SIG-M5 treated with dmso at 0.1 percent for 504 hours (cell line): ENCODE data around the gene PLEKHS1.

Source experiments
- DNase-seq: peaks from one replicate; lab custom pipeline; 2025; ENCODE audit not compliant: unreplicated experiment; lab: John Stamatoyannopoulos, UW

The PLEKHS1 gene

DNA sequence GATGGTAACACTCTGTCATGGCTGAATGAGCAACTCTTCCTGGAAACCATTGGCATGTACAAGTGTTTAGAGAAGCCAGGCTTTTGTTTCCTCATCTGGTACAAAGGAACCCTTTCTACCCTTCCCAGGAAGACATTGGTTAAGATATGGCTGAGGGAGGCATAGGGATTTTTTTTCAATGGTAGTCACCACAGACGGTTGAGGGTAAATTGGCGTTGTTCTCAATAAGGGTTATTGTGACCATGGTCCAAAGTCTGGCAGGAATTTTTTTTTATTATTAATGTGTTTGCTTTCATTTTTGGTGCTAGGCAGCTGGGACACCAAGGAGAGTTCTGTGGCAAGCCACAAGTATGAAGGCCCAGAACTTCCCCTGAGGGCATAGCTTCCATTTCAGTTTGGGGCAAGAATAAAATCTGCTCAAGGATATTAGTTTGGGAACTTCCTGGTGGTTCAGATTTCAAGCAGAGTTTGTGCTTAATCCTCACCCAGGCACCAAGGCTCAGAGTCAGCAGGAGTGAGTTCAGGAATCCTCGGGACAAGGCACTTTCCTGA lies at the start of gene PLEKHS1:
Gene PLEKHS1, plus strand, starts transcription at position 502 of the 552 bp plus-strand sequence. CDS start 3,596 bp downstream, outside the sequence.
- DNase-seq: no peak

DNA sequence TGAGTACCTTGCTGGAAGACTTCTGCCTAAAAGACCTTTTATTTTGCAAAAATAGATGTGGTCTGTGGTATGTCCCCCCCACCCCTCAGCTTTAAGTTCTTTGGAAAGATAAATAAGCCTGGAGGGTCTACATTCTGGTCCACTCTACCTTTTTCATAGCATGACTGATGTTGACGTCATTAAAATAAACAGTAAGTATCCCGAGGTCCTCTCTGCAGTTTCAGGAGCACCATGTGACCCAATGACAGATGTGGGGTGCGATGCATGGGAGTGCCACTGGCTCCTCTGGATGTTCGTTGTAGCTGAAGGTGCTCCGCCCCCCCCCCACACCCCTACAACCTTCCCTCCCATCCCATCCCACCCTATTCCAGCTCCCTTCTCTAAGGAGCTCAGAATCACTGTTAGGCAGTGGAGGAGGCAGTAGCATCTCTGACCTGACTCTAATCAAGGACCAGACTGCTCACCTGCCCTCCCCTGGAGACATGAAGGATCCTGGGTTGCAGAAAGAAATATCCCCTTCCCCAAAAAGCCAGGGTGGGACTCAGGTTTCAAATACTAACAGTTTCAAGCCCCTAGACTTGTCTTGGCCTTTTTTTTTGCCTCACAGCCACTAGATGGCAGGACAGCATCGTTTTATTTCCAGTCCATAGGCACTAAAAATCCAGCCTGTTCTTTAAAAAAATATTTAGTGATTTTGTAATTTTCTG lies 46.7 kb upstream of the PLEKHS1 start:
- peak; percentile 14 for DNase-seq

DNA sequence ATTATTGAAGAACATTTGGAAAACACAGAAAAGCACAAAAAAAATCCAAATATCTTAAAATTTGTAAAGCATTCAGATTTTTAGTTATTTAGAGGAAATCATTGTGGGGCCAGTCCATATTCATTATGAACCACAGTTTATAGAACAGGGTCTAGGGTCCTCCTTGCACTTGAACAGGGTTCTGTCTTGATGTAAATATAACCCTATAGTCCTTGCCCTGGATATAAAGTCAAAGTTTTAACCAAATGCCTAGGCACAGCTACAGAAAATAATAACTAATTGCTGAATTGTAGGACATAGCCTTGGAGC lies 46.2 kb upstream of the PLEKHS1 start:
- no peak for DNase-seq

DNA sequence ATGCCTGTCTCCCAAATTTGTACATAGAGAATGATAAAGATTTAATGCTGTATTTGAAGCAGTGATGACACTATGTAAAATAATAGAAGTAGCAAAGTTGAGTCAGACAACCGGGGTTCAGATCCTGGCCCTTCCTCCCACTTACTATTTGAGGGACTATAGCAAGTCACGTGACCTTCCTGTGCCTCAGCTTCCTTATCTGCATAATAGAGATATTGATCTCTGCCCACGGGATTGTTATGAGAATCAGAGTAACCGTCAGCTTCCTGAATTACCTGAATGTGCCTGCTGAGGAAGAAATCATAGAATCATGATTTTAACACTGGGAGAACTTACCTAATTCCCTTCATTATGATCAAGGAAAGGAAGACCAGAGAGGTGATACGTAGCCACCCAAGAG lies 44.9 kb upstream of the PLEKHS1 start:
- no peak for DNase-seq

DNA sequence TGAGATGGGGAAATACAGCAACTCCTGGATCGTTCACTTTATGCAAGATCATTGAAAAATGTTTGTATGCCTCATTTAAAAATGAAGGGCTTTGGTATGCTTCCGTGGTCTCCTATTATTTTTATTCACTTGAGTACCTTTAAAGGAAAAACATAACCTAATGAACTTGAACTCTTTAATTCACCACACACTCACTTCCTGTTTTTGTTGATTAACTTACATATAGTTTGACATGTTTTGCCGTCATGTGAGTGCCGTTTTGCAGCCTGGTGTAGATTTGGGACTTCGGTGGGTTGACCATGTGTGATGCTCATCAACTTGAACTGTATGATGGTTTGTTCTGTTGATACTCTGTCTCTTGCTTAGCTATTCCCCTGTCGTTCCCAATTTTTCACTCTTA lies 42.8 kb upstream of the PLEKHS1 start:
- no peak for DNase-seq

DNA sequence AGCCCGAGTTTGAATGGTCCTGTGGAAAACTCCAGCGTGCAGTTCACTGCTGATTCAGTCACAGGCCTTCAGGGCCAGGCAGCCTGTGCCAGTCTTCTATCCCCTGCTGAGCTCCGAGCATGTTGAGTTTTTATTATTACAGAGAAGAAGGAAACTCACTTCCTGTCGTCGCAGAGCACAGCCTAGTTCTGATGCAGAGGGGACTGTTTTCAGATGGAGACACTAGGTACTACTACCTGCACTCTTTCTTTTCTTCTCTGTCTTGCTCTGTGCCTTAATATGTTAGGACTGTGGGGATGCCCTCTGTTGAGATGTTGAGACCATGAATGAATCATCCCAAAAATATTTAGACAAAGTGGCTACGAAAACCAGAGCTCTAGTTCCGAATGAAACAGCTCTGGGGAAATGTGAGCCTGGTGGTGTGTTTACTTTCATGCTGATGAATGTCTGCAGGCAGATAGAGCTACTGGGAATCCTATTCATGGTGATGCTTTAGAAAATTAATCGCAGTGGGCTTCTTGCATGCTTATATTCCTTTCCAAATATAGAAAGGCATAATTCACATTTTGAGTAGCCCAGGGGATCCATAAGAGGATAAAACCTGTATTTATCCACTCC lies 42.2 kb upstream of the PLEKHS1 start:
- DNase-seq: no peak

DNA sequence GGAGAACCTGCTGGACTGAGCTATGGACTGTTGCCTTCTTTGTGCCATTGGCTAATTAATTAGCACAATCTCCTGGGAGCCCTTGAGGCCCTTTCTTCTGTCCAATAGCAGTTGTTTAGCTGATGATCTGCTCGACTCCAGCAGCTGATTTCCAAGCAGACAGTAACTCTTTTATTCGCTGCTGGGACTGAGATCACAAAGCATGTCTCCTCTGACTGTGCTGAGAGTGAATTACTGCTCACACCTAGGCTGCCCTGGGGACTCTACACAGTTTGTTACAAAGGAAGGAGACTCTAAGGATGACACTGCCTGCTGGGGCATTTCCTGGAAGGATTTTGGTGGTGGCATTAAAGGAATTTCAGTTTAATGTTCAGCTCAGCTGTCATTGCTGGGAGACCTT lies 40.3 kb upstream of the PLEKHS1 start:
- DNase-seq: no peak

DNA sequence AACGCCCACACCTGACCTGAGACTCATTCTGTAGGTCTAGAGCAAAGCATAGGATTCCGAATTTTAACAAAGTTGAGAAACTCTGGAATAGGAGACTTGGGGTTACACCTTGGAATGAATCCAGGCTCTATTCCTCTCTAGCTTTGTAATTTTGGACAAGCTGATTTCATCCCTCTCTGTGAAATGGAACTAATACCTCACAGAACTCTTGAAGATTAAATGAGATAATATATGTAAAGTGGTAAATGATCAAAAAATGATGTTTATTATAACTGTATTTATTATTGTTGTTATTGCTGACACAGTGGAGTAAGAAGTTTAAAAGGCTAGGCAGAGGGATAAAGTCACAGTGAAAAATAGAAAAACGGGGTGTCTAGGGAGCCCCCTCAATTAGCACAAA lies 39.5 kb upstream of the PLEKHS1 start:
- DNase-seq: no peak

DNA sequence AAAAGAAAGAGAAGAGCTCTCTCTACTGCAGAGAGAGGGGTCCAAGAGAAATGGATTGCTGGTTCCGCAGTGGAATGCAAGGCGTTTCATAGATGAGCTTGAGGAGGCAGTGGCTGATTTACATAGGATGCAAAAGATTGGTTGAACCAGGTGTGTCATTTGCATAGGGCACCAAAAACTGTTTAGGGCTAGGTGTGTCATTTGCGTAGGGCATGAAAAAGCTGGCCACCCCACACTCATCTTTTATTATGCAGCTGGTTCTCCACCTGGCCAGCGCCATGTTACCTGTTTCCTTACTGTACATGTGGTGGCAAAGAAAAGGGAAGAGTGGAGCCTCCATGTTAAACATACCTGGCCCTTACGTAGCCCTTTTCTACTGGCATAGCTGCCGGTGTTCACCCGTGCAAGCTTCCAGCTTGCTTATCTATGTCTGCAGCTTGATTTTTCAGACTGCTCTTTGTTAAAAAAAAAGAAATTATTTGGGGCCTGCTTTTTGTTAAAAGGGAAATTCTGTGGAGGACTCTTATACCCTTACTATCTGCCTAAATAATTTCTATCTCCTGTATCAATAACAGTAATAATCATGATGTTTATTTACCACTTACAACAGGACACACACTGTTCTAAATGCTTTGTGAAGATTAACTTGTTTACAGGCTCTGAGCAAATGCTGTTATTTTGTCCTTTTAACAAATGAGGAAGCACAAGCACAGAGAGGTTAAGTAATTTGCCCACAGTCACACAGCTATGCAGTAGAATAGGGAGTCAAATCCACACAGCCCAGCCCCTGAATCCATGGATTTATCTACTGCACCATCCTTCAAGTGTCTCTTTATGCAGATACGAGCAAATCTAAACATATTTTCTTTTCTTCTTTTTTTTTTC lies 38.5 kb upstream of the PLEKHS1 start:
- DNase-seq: no peak

DNA sequence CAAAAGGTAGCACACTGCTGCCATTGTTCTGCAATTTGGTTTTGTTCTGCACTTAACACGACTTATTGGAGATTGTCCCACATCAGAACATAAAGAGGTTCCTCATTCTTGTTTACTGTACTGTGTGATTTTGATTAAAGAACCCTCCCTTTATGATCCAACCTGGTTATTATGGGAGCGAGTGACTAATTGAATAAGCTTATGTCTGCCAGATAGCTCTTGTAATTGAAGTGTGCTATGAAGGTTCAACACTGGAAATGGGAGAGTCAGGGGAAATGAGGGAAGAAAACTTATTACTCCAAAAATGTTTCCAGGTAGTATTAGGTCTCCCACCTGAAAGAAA lies 37.9 kb upstream of the PLEKHS1 start:
- DNase-seq: no peak

DNA sequence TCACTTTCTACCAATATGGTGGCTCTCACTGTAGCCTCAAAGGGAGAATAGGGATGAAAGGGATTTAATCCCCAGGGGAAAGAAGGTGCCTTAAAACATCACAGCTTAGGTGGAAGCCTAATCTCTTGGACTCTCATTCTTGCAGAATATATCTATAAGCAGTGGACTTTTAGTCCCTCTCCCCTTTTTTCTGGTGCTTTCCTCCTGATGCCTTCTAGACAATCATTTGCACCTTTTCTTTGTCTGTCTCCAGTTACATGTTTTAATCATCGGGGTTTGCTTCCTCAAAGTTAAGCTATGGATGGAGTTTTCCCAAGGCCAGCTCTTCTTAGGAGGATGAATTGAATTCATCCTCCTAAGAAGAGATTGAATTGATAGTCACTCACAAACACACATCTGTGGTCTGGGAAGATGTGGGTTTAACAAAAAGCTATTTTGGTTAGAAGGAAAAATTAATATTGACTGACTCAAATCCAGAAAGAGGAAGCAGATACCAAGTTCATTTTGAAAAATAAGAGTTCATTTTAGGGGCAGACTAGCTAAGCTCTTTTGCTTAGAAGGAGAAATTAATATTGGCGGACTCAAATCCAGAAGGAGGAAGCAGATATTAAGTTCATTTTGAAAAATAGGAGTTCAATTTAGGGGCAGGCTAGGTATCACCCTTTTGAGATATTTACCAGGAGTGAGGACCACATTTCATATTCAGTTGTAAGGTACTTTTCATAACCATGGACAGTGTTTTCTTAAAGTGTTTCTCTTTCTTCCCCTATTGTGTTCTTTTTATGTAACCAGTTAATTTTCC lies 35.2 kb upstream of the PLEKHS1 start:
- peak; percentile 39 for DNase-seq

DNA sequence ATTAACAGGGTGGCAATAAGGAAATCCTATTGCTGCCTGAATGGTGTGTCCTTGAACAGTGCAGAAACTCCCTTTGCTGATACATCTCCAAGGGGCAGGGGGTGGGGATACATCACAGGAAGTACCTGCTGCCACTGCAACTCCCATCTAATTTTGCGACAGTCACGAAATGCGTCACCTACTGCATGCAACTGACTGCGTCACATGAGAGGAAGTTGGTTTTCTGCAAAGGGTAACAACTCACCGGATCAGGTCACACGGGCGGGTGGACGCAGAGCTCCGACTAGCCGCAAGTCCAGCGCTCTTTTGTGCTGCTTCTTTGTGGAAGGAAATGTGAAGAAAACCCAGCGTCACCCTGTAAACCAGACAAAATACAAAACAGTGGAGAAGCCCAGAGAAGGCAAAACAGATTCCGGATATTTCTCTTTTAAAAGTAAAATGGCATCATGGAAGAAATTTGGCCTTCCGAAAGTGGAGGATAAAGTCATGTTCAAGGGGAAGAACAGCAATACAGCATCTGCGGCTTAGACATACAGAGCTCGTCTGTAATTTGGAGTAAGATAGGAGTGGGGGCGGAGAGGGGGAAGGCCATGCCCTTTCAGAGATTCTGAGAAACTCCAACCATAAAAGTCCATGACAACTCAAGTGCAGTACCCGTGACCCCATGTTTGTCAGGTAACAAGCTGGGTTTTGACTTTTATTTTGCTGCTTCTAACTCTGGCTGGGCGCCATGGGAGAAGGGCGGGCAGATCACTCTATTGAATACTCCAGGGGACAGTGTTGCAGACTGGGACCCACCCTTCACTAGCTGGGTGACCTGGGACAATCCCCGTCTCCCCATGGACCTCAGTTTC lies 32.3 kb upstream of the PLEKHS1 start:
- DNase-seq: no peak

DNA sequence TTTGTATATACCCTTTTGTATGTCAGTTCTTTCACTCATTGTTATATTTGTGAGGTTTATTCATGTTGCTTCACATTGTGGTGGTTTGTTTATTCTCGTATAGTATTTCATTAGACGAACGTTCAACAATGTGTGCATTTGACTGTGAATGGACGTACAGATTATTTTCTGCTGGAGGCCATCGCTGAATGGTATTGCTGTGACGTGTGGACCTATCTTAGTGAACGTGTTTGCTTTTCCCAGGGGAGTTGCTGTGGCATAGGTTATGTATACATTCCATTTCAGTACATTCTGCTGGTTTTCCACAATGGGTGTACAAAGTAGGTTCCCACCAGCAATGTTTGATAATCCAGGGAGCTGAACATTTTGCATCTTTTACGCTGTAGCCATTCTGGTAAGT lies 31.1 kb upstream of the PLEKHS1 start:
- no peak for DNase-seq

DNA sequence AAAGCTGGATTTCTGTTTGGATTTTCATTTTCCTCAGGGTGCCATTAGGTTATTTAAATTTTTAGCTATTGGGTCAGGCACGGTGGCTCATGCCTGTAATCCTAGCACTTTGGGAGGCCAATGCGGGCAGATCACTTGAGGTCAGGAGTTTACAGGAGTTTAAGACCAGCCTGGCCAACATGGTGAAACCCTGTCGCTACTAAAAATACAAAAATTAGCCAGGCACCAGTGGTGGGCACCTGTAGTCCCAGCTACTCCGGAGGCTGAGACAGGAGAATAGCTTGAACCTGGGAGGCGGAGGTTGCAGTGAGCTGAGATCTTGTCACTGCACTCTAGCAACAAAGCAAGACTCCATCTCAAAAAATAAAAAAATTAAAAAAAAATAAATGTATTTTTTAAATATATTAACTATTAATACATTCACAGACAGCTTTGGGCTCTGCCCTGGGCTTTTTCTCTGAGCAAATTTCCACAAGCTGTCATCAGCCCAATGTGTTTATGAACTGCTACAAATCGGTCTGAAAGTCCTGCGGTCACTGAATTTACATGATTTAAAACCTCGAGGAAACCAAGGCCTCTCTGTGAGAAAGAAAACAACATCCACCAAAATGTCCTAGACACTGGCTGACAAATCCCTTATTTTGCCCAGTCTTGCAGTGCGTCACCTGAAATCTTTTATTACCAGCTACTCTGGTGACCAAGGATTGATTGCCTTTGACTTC lies 19.2 kb upstream of the PLEKHS1 start:
- DNase-seq: no peak

DNA sequence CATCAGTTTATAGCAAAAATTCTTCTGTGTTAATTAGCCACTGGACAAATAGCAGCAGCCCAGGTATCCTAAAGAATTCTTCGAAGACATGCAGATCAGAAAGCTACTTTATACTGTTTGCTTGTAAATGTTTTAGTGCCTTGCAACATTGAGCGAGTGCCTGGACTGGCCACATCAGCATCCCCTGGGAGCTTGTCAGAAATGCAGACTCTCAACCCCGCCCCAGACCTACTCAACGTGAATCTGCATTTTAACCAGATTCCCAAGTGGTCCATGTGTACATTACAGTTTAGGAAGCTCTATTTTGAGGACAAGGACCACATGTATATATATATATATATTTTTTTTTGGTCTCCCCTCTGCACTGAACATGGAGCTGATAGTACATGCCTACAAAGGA lies 18.5 kb upstream of the PLEKHS1 start:
- no peak for DNase-seq

DNA sequence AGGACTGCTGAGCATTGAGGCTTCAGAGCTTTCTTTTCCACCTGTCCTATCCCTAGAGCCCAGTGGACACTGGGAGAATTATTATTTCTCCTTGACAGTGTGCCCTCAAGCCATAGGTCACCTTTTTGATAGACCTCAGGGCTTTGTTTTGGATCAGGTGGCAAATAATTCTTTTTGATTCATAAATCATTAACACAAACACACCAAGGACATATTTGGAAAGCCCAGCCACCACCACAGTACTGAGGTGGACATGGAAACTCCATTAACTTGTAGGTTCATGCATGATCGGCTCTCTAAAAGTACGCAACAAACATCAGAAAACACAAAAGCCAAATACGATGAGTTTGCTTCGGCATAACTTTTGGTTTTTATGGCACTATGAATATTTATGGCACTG lies 17.8 kb upstream of the PLEKHS1 start:
- DNase-seq: no peak

DNA sequence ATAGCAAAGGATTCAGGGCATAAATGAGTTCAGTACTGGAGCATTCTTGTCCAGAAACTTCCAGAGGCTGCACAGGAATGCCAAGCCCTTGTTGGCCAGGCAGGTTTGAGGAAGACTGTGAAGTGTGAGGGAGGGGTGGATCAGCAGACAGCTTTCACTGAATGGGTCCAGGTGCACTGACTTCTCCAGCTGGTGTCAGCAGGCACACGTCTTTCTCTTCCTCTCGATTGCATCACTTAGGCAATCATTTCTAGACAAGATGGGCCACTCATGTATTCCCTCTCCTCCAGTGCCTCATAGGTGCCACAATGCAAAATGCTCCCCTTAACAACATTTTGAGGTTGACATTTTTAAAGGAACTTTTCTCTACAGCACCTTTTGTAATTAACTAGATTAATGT lies 15.6 kb upstream of the PLEKHS1 start:
- no peak for DNase-seq

DNA sequence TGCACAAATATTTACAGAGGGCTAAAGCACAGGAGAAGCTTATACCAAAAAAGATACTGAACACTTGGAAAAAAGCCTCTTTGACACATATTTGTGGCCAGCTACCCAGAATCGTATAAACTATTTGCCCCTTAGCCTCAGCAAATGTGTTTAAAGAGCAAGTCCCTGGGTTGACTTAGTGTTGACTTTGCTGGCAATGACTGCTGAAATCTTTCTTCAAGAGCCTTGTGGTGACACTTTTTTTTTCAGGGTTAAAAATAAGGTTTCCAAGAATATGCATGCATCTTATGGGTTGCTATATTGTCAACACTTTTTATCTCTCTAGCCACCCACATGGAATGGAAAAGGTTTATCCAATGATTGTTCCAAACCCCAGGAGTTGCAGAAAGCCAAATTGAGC lies 14.9 kb upstream of the PLEKHS1 start:
- DNase-seq: no peak

DNA sequence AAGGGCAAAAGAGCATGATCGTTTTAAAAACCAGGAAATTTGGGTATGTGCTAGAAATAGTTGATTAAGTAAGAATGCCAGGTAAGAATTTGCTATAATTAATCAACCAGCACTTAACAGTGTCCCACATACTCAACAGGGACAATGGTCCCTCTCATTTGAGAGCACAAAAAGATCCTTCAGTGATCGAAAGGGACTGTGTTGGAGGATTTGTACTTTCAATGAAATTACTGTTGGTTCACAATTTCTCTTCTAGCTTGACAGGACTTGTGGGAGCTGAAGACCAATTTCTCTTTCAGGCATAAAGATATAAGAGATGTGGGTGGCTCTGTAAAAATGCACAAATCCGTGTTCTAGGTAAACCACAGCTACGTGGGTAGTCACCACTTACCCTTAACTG lies 12.5 kb upstream of the PLEKHS1 start:
- no peak for DNase-seq

DNA sequence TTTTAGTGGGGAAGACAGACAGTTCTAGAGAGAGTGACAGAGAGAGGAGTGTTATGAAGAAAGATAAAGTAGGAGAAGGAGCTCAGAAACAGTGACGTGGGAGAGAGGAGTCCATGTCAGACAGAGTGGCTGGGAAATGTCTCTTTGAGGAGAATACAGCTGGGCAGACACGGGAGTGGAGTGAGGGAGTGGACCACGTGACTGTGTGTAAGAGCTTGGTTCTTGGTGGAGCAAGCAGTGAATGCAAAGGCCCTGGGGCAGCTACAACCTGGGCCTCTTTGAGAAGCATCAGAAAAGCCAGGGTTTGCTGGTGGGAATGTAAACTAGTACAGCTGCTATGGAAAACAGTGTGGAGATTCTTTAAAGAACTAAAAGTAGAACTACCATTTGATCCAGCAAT lies 11.9 kb upstream of the PLEKHS1 start:
- DNase-seq: no peak
